Neutrophil (primary cell): ENCODE data around the gene CTSH.

Experiments used
- H3K27ac ChIP-seq: fragments of 200-600 bp; sonication (generic); 2 replicates; pipeline ENCODE4 v1.5.1; 2016; ENCODE audit warnings: mild to moderate bottlenecking, moderate library complexity
- H3K27me3 ChIP-seq: fragments of 200-600 bp; sonication (generic); 2 replicates; pipeline ENCODE4 v1.6.0; 2016; ENCODE audit warnings: mild to moderate bottlenecking
- H3K36me3 ChIP-seq: fragments of 200-600 bp; sonication (generic); 2 replicates; pipeline ENCODE4 v1.5.1; 2017
- H3K4me1 ChIP-seq, 2 experiments: fragments of 200-600 bp in 1 of 2; sonication (generic) in 1 of 2; 1 replicate in 1 of 2; 2 replicates in 1 of 2; pipeline versions ENCODE4 v1.5.1 to v1.6.1; 2013 to 2016; ENCODE audit warnings: low read depth in 1 of 2, low read length in 1 of 2, mild to moderate bottlenecking in 1 of 2, moderate library complexity in 1 of 2; ENCODE audit not compliant: control insufficient read depth in 1 of 2, insufficient read depth in 1 of 2
- H3K4me3 ChIP-seq, 2 experiments: fragments of 200-600 bp in 1 of 2; sonication (generic) in 1 of 2; 1 replicate in 1 of 2; 2 replicates in 1 of 2; pipeline ENCODE4 v1.5.1; 2013 to 2016; ENCODE audit warnings: low read depth in 1 of 2, low read length in 1 of 2, mild to moderate bottlenecking in 1 of 2, moderate library complexity in 1 of 2
- H3K9me3 ChIP-seq: fragments of 200-600 bp; sonication (generic); 2 replicates; pipeline ENCODE4 v1.5.1; 2016
- TF ChIP-seq, protein P1 (sequence below): fragments of 200-600 bp; sonication (generic); IDR thresholded peaks from 2 replicates; pipeline ENCODE4 v1.5.1; 2016; ENCODE audit warnings: antibody characterized with exemption

CTSH gene

DNA sequence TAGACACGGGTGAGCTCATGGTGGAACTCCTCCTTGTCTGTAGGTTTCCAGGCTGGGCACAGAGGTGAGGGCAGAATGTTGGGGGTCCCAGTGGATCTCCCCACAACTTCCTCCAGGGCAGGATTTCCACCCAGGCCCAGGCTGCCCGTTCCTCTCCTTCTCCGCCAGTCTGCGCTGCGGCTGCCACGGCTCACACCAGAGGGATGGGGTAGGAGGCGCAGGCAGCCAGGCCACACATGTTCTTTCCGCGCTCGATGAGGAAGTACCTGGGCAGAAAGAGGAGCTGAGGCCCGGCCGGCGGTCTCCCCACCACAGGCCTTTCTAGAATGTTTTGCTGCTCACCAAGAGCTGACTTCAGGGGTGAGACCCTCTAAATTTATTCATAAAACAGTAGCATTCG, 22.9 kb downstream of the CTSH start:
- H3K27me3 ChIP-seq: no peaks in the 10 kb centered on the region
- peaks cover 86% of the 10 kb centered on the region for H3K36me3 ChIP-seq
- H3K27ac ChIP-seq: no peak overlapping the region
- H3K4me3 ChIP-seq: no peak overlapping the region
- no peaks in the 10 kb centered on the region for H3K9me3 ChIP-seq
- no peaks in the 10 kb centered on the region for H3K4me1 ChIP-seq
- TF ChIP-seq, protein P1, sequence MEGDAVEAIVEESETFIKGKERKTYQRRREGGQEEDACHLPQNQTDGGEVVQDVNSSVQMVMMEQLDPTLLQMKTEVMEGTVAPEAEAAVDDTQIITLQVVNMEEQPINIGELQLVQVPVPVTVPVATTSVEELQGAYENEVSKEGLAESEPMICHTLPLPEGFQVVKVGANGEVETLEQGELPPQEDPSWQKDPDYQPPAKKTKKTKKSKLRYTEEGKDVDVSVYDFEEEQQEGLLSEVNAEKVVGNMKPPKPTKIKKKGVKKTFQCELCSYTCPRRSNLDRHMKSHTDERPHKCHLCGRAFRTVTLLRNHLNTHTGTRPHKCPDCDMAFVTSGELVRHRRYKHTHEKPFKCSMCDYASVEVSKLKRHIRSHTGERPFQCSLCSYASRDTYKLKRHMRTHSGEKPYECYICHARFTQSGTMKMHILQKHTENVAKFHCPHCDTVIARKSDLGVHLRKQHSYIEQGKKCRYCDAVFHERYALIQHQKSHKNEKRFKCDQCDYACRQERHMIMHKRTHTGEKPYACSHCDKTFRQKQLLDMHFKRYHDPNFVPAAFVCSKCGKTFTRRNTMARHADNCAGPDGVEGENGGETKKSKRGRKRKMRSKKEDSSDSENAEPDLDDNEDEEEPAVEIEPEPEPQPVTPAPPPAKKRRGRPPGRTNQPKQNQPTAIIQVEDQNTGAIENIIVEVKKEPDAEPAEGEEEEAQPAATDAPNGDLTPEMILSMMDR: no peak

DNA sequence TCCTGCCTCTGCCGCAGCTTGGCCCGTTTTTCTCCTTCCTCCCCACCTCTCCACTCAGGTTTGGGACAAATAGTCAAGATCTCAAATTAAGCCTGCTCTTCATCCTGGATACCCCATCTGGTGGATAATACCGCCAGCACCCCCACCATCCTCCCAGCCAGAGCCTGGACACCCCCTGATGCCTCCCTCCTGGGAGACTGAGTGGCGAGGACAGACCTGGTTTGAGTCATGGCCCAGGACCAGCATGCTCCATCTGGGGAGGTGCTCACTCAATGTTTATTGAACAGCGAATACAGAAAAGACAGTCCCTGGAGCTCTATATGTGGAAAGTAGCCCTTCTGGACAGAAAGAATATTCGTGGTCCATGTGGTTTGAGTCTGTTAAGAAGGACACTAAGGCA, 23.3 kb downstream of the CTSH start:
- TF ChIP-seq, protein P1: no peak
- Histone ChIP-seq H3K36me3 (peaks cover 82% of the 10 kb centered on the region), H3K27ac (no peak overlapping the region)

DNA sequence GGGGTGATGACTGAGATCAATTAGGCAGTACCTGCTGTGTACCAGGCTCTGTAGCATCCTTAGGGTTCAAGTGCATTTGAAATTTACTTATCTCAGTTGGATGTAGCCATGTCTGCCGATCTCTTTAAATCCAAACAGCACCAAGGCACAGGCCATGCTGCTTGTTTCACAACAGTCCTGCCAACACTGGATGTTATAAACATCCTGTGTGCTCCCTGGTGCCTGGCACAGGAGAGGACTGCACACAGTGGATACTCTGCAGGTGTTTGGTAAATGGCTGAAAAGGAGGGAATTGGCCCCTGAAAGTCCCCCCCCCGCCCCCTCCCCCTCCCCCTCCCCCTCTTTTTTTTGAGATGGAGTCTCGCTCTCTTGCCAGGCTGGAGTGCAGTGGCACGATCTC, 27.0 kb downstream of the CTSH start:
- Histone ChIP-seq H3K4me1 (peaks cover 10 to 15% of the 10 kb centered on the region in 2 experiments), H3K4me3 (no peak overlapping the region), H3K27me3 (no peaks in the 10 kb centered on the region), H3K27ac (no peak overlapping the region), H3K9me3 (no peaks in the 10 kb centered on the region), H3K36me3 (peaks cover 63% of the 10 kb centered on the region)
- TF ChIP-seq, protein P1: no peak

More for the DNA sequence above, 23.3 kb downstream of the CTSH start:
- Histone ChIP-seq H3K4me3 (no peak overlapping the region), H3K4me1 (no peaks in the 10 kb centered on the region), H3K9me3 (no peaks in the 10 kb centered on the region), H3K27me3 (no peaks in the 10 kb centered on the region)

DNA sequence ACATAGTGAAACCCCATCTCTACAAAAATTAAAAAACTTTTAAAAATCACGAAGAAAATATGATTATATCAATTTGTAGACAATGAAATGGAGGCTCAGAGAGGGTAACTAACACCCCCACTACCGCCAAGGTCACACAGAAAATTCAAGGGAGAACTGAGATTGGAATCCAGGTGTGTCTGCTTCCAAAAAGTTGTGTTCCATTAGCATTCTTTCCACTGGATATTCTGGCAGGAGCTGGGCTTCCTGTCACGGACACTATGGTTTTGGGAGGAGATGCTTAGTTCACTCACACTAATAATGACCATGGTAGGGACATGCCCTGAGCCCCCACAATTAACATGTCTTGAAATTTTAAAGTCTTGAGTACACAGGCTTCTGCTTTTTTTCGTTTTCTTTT, 28.8 kb downstream of the CTSH start:
- Histone ChIP-seq H3K27me3 (no peaks in the 10 kb centered on the region), H3K9me3 (no peaks in the 10 kb centered on the region), H3K4me3 (no peak overlapping the region), H3K27ac (peak overlapping the region; percentile 59), H3K4me1 (peaks cover 28 to 33% of the 10 kb centered on the region in 2 experiments), H3K36me3 (peaks cover 48% of the 10 kb centered on the region)
- TF ChIP-seq, protein P1: no peak

DNA sequence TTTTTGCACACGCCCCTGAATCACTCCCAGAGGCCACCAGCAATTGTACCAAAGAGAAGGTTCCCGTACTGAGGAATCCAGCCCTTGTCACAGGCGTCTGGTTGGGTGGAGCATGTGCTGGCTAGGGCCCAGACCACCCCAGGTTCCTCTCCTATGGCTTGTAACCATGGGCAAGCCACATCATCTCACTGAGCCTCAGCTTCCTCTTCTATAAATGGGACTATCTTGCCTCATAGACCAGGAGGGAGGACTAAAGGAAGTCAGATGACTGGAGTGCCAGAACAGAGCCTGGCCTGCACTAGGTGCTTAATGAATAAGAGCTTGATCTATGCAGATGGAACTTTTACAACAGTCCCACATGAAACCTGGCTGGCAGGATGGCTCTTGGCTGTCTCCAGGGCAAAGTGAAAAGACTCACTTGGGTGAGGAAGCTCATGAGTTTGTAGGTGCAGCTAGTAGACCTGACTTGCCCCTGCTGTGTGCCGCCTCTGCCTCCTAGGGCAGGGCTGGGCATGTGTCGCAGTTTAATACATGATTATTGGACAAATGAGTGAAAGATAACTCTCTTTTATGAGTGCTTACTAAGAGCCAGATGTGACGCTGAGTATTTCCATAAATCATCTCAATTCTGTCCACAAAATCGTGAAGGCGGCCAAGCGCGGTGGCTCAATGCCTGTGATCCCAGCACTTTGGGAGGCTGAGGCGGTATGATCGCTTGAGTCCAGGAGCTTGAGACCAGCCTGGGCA, 29.3 kb downstream of the CTSH start:
- Histone ChIP-seq H3K27ac (peak overlapping the region; percentile 59), H3K36me3 (peaks cover 46% of the 10 kb centered on the region), H3K4me3 (no peak overlapping the region), H3K27me3 (no peaks in the 10 kb centered on the region), H3K4me1 (peaks cover 33 to 39% of the 10 kb centered on the region in 2 experiments), H3K9me3 (no peaks in the 10 kb centered on the region)
- TF ChIP-seq, protein P1: no peak
